SU-DHL-6 (cell line): ENCODE measurements around the gene CAPG.
"Not testable (repeated sequence)": the region's sequence is repeated elsewhere in the genome, so short reads cannot be mapped to it uniquely, and the experiment has no call there.

Experiments used
- H2AFZ ChIP-seq: fragments of 200-600 bp; sonication (generic); 2 replicates; pipeline ENCODE4 v1.6.1; 2014; ENCODE audit warnings: low read depth, mild to moderate bottlenecking, moderate library complexity, mixed read lengths, antibody characterized with exemption, low read length; ENCODE audit not compliant: severe bottlenecking
- H3F3A ChIP-seq: fragments of 200-600 bp; shearing (Covaris generic); 2 replicates; pipeline ENCODE4 v1.6.0; 2016; ENCODE audit warnings: antibody characterized with exemption, mild to moderate bottlenecking; ENCODE audit not compliant: insufficient read depth
- H3K27ac ChIP-seq: fragments of 200-600 bp; sonication (generic); 2 replicates; pipeline ENCODE4 v1.5.1; 2016; ENCODE audit warnings: low read depth, mild to moderate bottlenecking, low read length, moderate library complexity, mixed read lengths
- H3K27me3 ChIP-seq: fragments of 200-600 bp; sonication (generic), shearing (Covaris generic); 2 replicates; pipeline ENCODE4 v1.6.0; 2014; ENCODE audit warnings: mild to moderate bottlenecking, low read length
- H3K36me3 ChIP-seq: fragments of 200-600 bp; sonication (generic); 2 replicates; pipeline ENCODE4 v1.6.1; 2014; ENCODE audit warnings: mild to moderate bottlenecking, low read length, mixed read lengths
- H3K4me2 ChIP-seq: fragments of 300-600, 200-600 bp; shearing (Covaris generic), sonication (generic); 2 replicates; pipeline ENCODE4 v1.6.0; 2014; ENCODE audit warnings: low read length, low read depth, mild to moderate bottlenecking; ENCODE audit not compliant: poor library complexity, severe bottlenecking
- H3K4me3 ChIP-seq: fragments of 200-600 bp; sonication (generic); 2 replicates; pipeline ENCODE4 v1.5.1; 2014; ENCODE audit warnings: antibody characterized with exemption, low read length, mild to moderate bottlenecking, mixed read lengths; ENCODE audit not compliant: insufficient read depth, poor library complexity, severe bottlenecking
- H3K79me2 ChIP-seq: fragments of 200-600 bp; sonication (generic); 2 replicates; pipeline ENCODE4 v1.6.1; 2014; ENCODE audit warnings: mild to moderate bottlenecking, low read length, moderate library complexity; ENCODE audit not compliant: insufficient read depth
- H3K9ac ChIP-seq: fragments of 200-600 bp; sonication (generic); 2 replicates; pipeline ENCODE4 v1.7.0; 2014; ENCODE audit warnings: mild to moderate bottlenecking, low read length
- H3K9me2 ChIP-seq: fragments of 200-600 bp; sonication (generic); replicated peaks from 2 replicates; pipeline ENCODE4 v1.6.1; 2014; ENCODE audit warnings: low read length; ENCODE audit not compliant: insufficient read depth
- H3K9me3 ChIP-seq: fragments of 200-600 bp; sonication (generic); 2 replicates; pipeline ENCODE4 v1.6.1; 2014; ENCODE audit warnings: low read length, mixed read lengths; ENCODE audit not compliant: insufficient read depth
- H4K20me1 ChIP-seq: fragments of 200-600 bp; sonication (generic); 2 replicates; pipeline ENCODE4 v1.6.1; 2014; ENCODE audit warnings: low read depth, mild to moderate bottlenecking, antibody characterized with exemption, low read length, moderate library complexity, mixed read lengths
- CTCF ChIP-seq: fragments of 200-600 bp; sonication (generic); IDR thresholded peaks from one replicate; pipeline ENCODE4 v1.5.1; 2017; ENCODE audit warnings: antibody characterized with exemption, mild to moderate bottlenecking, low read length, moderate library complexity; ENCODE audit not compliant: insufficient read depth, poor library complexity, severe bottlenecking
- EZH2phosphoT487 ChIP-seq: fragments of 200-600 bp; sonication (generic), shearing (Covaris generic); conservative IDR thresholded peaks from 2 replicates; pipeline ENCODE4 v1.6.1; 2018; ENCODE audit warnings: mild to moderate bottlenecking, antibody characterized with exemption, low read length, moderate library complexity, mixed read lengths

CAPG gene

GRCh38 chr2:85415980-85416650 is 5.9 kb upstream of the CAPG start:
- H3K79me2 ChIP-seq, result no peaks in the 10 kb centered on the region
- H3K4me3 ChIP-seq, result no peak overlapping the region
- TF ChIP-seq EZH2phosphoT487 (no peak), CTCF (no peak)
- no peaks in the 10 kb centered on the region for H3K27me3 ChIP-seq
- no peak overlapping the region for H3K9ac ChIP-seq
- H3K4me2 ChIP-seq, result no peak overlapping the region
- H4K20me1 ChIP-seq, result no peaks in the 10 kb centered on the region
- no peaks in the 10 kb centered on the region for H3K9me3 ChIP-seq
- no peak overlapping the region for H2AFZ ChIP-seq
- no peaks in the 10 kb centered on the region for H3K36me3 ChIP-seq
- H3K9me2 ChIP-seq, result no peaks in the 10 kb centered on the region
- peaks cover 9% of the 10 kb centered on the region; the same call in 1 of the 2 replicates for H3F3A ChIP-seq
- no peak overlapping the region for H3K27ac ChIP-seq

- no peak for TF ChIP-seq CTCF
- no peak for TF ChIP-seq EZH2phosphoT487
- Histone ChIP-seq H3K27me3 (no peaks in the 10 kb centered on the region), H3K27ac (no peak overlapping the region), H3K9me2 (no peaks in the 10 kb centered on the region), H4K20me1 (no peaks in the 10 kb centered on the region), H2AFZ (no peak overlapping the region), H3K4me3 (no peak overlapping the region), H3K36me3 (no peaks in the 10 kb centered on the region), H3K9ac (no peak overlapping the region), H3F3A (peaks cover 9% of the 10 kb centered on the region; the same call in 1 of the 2 replicates), H3K79me2 (no peaks in the 10 kb centered on the region), H3K9me3 (no peaks in the 10 kb centered on the region), H3K4me2 (no peak overlapping the region)
Observed at GRCh38 chr2:85414761-85415553, 4.8 kb upstream of the CAPG start.

- H3F3A ChIP-seq, H3K9me3 ChIP-seq, H3K9ac ChIP-seq, H4K20me1 ChIP-seq, H3K9me2 ChIP-seq, H3K27me3 ChIP-seq, H3K27ac ChIP-seq, H3K4me2 ChIP-seq, H3K79me2 ChIP-seq, H2AFZ ChIP-seq, H3K4me3 ChIP-seq, H3K36me3 ChIP-seq: not testable (repeated sequence)
Observed at GRCh38 chr2:85414421-85414759, 4.2 kb upstream of the CAPG start.
